ENCODE results near the gene TKTL1. TPM values are rescaled to one million over a fixed set of nuclear protein-coding genes. Genes with fewer than 3 reads are reported as not detected.

The TKTL1 gene
- total RNA-seq, 1 donor from 2014 or later, result not detected

DNA sequence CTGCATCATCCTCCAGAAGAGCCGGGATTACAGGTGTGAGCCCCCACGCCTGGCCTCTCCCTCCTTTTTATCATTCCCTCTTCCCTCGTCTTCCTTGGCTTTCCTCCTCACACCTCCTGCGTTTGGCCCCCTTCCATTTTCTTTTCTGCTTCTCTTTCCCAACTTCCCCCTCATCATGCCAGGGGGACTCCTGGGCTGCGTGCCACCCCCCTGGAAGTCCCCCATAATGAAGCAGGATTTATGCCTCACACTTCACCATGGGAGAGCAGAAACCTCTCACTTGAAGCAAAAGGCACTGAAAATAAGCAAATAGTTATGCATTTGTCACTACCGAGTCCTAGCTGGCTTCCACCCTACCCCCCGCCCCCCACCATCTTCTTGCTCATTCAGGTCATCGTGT, 7.9 kb downstream of the TKTL1 start:
- no peak for DNase-seq (ENCODE audit: extremely low spot score, unreplicated experiment)
- Mint-ChIP-seq H3K4me1 (ENCODE audit: unreplicated experiment) (no peaks in the 10 kb centered on the region), H3K27ac (ENCODE audit: unreplicated experiment) (no peak overlapping the region), H3K27me3 (ENCODE audit: unreplicated experiment) (no peaks in the 10 kb centered on the region), H3K36me3 (ENCODE audit: unreplicated experiment) (no peaks in the 10 kb centered on the region), H3K9me3 (ENCODE audit: unreplicated experiment) (peaks cover 5% of the 10 kb centered on the region), H3K4me3 (ENCODE audit: unreplicated experiment) (no peak overlapping the region)
- TF ChIP-seq, protein P1, sequence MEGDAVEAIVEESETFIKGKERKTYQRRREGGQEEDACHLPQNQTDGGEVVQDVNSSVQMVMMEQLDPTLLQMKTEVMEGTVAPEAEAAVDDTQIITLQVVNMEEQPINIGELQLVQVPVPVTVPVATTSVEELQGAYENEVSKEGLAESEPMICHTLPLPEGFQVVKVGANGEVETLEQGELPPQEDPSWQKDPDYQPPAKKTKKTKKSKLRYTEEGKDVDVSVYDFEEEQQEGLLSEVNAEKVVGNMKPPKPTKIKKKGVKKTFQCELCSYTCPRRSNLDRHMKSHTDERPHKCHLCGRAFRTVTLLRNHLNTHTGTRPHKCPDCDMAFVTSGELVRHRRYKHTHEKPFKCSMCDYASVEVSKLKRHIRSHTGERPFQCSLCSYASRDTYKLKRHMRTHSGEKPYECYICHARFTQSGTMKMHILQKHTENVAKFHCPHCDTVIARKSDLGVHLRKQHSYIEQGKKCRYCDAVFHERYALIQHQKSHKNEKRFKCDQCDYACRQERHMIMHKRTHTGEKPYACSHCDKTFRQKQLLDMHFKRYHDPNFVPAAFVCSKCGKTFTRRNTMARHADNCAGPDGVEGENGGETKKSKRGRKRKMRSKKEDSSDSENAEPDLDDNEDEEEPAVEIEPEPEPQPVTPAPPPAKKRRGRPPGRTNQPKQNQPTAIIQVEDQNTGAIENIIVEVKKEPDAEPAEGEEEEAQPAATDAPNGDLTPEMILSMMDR (IDR thresholded peaks at IDR 0.05), result no peak

GRCh38 chrX:154304846-154305245, 9.3 kb downstream of the TKTL1 start:
- Mint-ChIP-seq H3K9me3 (ENCODE audit: unreplicated experiment) (peaks cover 5% of the 10 kb centered on the region), H3K36me3 (ENCODE audit: unreplicated experiment) (no peaks in the 10 kb centered on the region), H3K27ac (ENCODE audit: unreplicated experiment) (no peak overlapping the region), H3K4me1 (ENCODE audit: unreplicated experiment) (no peaks in the 10 kb centered on the region), H3K27me3 (ENCODE audit: unreplicated experiment) (no peaks in the 10 kb centered on the region), H3K4me3 (ENCODE audit: unreplicated experiment) (no peak overlapping the region)
- no peak for DNase-seq (ENCODE audit: extremely low spot score, unreplicated experiment)
- TF ChIP-seq, protein P1 (IDR thresholded peaks at IDR 0.05), result no peak

DNA sequence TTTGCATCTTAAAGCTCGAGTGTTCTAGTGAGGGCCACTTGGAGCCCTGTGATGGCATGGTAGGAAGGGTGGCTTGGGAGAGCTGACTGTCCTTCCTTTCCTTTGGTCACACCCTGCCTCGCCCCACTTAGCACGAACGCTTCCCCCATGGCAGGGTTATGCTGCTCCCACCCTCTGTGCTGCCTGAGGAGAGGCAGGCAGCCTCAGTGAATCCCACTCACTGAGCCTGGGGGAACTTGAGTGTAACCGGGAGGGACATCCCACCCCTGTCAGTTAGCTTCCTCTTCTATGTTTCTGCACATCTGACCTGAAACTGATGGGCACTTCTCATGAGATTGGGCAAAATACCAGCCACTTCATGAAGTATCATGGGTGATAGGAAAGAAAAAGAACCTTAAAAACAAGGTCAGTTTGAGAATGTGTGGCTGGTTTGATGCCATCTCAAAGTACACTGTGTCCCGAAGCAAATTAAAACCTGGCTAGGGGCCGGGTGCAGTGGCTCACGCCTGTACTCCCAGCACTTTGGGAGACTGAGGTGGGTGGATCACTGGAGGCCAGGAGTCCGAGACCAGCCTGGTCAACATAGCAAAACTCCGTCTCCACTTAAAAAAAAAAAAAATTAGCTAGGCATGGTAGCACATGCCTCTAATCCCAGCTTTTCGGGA, 10.1 kb downstream of the TKTL1 start:
- no peak for DNase-seq (ENCODE audit: extremely low spot score, unreplicated experiment)
- TF ChIP-seq, protein P1 (IDR thresholded peaks at IDR 0.05), result no peak
- no peaks in the 10 kb centered on the region for H3K4me1 Mint-ChIP-seq (ENCODE audit: unreplicated experiment)
- H3K4me3 Mint-ChIP-seq (ENCODE audit: unreplicated experiment), result no peak overlapping the region
- H3K27me3 Mint-ChIP-seq (ENCODE audit: unreplicated experiment), result no peaks in the 10 kb centered on the region
- H3K36me3 Mint-ChIP-seq (ENCODE audit: unreplicated experiment), result no peaks in the 10 kb centered on the region
- peaks cover 5% of the 10 kb centered on the region for H3K9me3 Mint-ChIP-seq (ENCODE audit: unreplicated experiment)
- no peak overlapping the region for H3K27ac Mint-ChIP-seq (ENCODE audit: unreplicated experiment)

DNA sequence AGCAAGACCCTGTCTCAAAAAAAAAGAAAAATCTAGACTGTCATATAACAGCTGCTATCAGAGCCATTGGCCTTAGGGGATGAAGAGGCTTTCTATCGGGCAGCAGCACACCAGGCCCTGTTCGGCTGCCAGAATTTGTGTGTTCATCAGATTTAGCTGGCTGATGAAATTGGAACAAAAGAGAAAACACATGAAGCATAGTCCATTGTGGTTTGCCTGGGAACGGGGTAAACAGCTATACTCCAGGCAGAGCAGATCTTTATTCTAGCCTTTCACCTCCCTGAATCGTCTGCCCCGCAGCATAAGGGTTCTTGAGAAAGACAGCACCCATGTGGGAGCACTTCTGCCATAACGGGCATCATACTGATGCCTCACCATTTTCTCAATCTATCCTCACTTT, 11.6 kb downstream of the TKTL1 start:
- no peak overlapping the region for H3K4me3 Mint-ChIP-seq (ENCODE audit: unreplicated experiment)
- no peak for DNase-seq (ENCODE audit: extremely low spot score, unreplicated experiment)
- H3K27ac Mint-ChIP-seq (ENCODE audit: unreplicated experiment), result no peak overlapping the region
- peaks cover 5% of the 10 kb centered on the region for H3K9me3 Mint-ChIP-seq (ENCODE audit: unreplicated experiment)
- H3K4me1 Mint-ChIP-seq (ENCODE audit: unreplicated experiment), result no peaks in the 10 kb centered on the region
- TF ChIP-seq, protein P1 (IDR thresholded peaks at IDR 0.05), result no peak
- no peaks in the 10 kb centered on the region for H3K27me3 Mint-ChIP-seq (ENCODE audit: unreplicated experiment)
- no peaks in the 10 kb centered on the region for H3K36me3 Mint-ChIP-seq (ENCODE audit: unreplicated experiment)

DNA sequence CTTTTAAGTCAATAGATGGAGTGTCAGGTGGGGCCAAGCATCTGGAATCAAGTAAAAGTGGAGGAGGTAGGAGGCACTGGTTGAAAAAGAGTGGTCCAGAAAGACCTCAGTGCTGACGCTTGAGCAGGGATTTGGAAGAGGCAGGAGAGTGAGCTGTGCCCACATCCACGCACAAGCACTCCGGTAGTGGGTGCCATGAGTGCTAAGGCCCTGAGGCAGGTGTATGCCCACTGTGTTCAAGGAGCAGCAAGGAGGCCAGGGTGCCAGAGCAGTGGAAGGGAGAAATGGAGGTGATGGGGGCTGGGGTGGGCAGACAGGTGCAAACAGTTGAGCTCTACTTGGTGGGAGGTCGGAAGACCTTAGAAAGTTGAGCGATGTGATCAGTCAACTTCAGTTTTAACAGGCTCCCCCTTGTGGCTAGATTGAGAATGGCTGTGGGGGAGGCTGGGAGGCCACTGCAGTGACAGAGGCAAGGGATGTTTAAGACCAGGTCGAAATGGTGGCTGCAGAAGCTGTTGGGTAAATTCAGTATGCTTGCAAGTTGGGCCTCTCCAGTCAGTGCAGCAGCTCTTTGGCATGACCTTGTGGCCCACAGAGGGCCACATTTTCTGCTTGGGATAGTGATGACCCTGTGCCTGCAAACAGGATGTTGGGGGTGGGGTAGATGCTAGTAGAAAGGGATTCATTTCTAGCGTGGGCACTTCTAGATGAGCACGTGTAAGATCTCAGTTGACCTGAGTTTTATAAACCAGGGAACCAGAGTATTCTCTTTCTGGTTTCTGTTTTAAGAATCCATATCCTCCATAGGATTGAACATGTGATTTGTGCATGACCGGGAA, 12.7 kb downstream of the TKTL1 start:
- Mint-ChIP-seq H3K4me3 (ENCODE audit: unreplicated experiment) (no peak overlapping the region), H3K4me1 (ENCODE audit: unreplicated experiment) (no peaks in the 10 kb centered on the region), H3K27me3 (ENCODE audit: unreplicated experiment) (no peaks in the 10 kb centered on the region), H3K36me3 (ENCODE audit: unreplicated experiment) (no peaks in the 10 kb centered on the region), H3K27ac (ENCODE audit: unreplicated experiment) (no peak overlapping the region), H3K9me3 (ENCODE audit: unreplicated experiment) (peaks cover 5% of the 10 kb centered on the region)
- TF ChIP-seq, protein P1 (IDR thresholded peaks at IDR 0.05), result peak; percentile 60
- no peak for DNase-seq (ENCODE audit: extremely low spot score, unreplicated experiment)

All from osteocyte (in vitro differentiated cells).